Activated CD4-positive, alpha-beta T cell treated with anti-CD3 and anti-CD28 coated beads, Interleukin-2, amount 50 U/mL, for 4 hours (primary cell): ENCODE data around the gene OR2V1.
"Not testable (repeated sequence)": the region's sequence is repeated elsewhere in the genome, so short reads cannot be mapped to it uniquely, and the experiment has no call there.

Experiments used
- DNase-seq, 2 experiments: peaks; one replicate each; pipeline ENCODE4 v3.0.0-alpha.2; 2020

The OR2V1 gene

GRCh38 chr5:181101930-181102674 lies 28.9 kb downstream of the OR2V1 start:
- DNase-seq = not testable (repeated sequence)

- DNase-seq = not testable (repeated sequence)
These were observed 29.8 kb downstream of the OR2V1 start for GRCh38 chr5:181101030-181101641.

- no peak for DNase-seq
These were observed 30.7 kb downstream of the OR2V1 start for GRCh38 chr5:181100121-181100875.

GRCh38 chr5:181099602-181100086 lies 31.3 kb downstream of the OR2V1 start:
- no peak for DNase-seq

- DNase-seq = no peak
These were observed 32.0 kb downstream of the OR2V1 start for GRCh38 chr5:181098762-181099601.

- not testable (repeated sequence) for DNase-seq
These were observed 33.0 kb downstream of the OR2V1 start for GRCh38 chr5:181097759-181098491.

- not testable (repeated sequence) for DNase-seq
These were observed 33.6 kb downstream of the OR2V1 start for GRCh38 chr5:181097383-181097753.

GRCh38 chr5:181096721-181097382 lies 34.1 kb downstream of the OR2V1 start:
- not testable (repeated sequence) for DNase-seq

GRCh38 chr5:181095162-181095561 lies 35.8 kb downstream of the OR2V1 start:
- DNase-seq = not testable (repeated sequence)

GRCh38 chr5:181092428-181092827 lies 38.5 kb downstream of the OR2V1 start:
- DNase-seq = no peak

- DNase-seq = no peak
These were observed 42.7 kb downstream of the OR2V1 start for GRCh38 chr5:181088289-181088688.

GRCh38 chr5:181087309-181087708 lies 43.7 kb downstream of the OR2V1 start:
- no peak for DNase-seq

- DNase-seq = no peak
These were observed 44.1 kb downstream of the OR2V1 start for GRCh38 chr5:181086884-181087205.

- DNase-seq = no peak
These were observed 44.7 kb downstream of the OR2V1 start for GRCh38 chr5:181086026-181086883.

GRCh38 chr5:181084621-181085195 lies 46.3 kb downstream of the OR2V1 start:
- DNase-seq = no peak

GRCh38 chr5:181081989-181082388 lies 49.0 kb downstream of the OR2V1 start:
- no peak for DNase-seq

GRCh38 chr5:181076920-181077319 lies 54.0 kb downstream of the OR2V1 start:
- DNase-seq = no peak
